Skeletal muscle tissue (tissue), 5 donors: Measurements from ENCODE around the gene SPPL2A. TPM values are rescaled to one million over a fixed set of nuclear protein-coding genes. Genes with fewer than 3 reads are reported as not detected.

Experiments used
- H3K27ac ChIP-seq: one replicate; pipeline ENCODE4 v1.7.0; 2013; ENCODE audit warnings: mild to moderate bottlenecking, low read depth, low read length, inconsistent platforms
- H3K27me3 ChIP-seq, 3 donors: one replicate each; pipeline ENCODE4 v1.7.0; 2013; ENCODE audit warnings: low read length in 3 of 3; ENCODE audit not compliant: control insufficient read depth in 3 of 3, insufficient read depth in 3 of 3
- H3K36me3 ChIP-seq, 3 donors: one replicate each; pipeline ENCODE4 v1.7.0; 2013; ENCODE audit warnings: low read length in 3 of 3; ENCODE audit not compliant: control insufficient read depth in 3 of 3, insufficient read depth in 3 of 3
- H3K4me1 ChIP-seq, 3 donors: one replicate each; pipeline ENCODE4 v1.7.0; 2013; ENCODE audit warnings: low read length in 3 of 3, mild to moderate bottlenecking in 3 of 3; ENCODE audit not compliant: control insufficient read depth in 3 of 3, insufficient read depth in 3 of 3
- H3K4me3 ChIP-seq, 3 donors: one replicate each; pipeline ENCODE4 v1.7.0; 2013; ENCODE audit warnings: low read length in 3 of 3
- H3K9ac ChIP-seq, 3 donors: one replicate each; pipeline ENCODE4 v1.7.0; 2013; ENCODE audit warnings: low read length in 3 of 3, mild to moderate bottlenecking in 3 of 3, moderate library complexity in 2 of 3, low read depth in 1 of 3
- H3K9me3 ChIP-seq, 3 donors: one replicate each; pipeline ENCODE4 v1.7.0; 2013; ENCODE audit warnings: low read length in 3 of 3; ENCODE audit not compliant: control insufficient read depth in 3 of 3
- small RNA-seq: library from RNA; depleted of rRNA; stranded (forward); fragments of <200 nt; gene quantifications from one replicate; pipeline ENCODE3, GENCODE V24; 2014
- total RNA-seq: library from RNA; depleted of rRNA; stranded (reverse); fragments of >200 nt; gene quantifications from one replicate; pipeline ENCODE4 v1.2.3, GENCODE V29; 2014
- donor health status: Osteomylitis.

SPPL2A gene
- total RNA-seq, 1 donor from 2014 or later, result 33.4 TPM

DNA sequence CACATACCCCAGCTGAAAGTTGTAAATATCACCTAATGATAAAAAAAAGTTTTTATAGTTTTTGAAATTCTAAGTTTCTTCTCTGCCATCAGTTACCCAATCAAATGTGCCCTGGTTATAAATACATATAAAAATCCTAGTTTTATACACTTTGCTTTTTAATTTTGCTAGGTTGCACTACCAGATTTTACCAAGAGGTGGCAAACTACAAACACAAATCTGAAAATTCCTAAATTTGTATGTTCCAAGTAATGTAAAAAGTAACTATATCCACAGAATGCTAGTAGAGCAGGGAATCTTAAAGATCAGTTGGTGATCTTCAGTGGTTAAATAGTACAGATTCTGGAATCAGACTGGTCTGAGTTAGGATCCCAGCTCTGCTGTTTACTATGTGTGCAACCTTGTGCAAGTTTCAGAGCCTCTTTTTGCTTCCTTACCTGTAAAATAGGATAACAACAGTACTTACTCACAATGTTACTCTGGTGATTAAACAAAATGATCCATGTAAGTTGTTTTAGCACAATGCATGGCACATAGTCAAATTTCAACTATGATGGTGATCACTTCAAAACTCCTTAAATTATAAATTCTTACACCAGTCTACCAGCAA lies 89.9 kb downstream of the SPPL2A start:
- Histone ChIP-seq H3K9me3 (no peaks in the 10 kb centered on the region), H3K9ac (no peak overlapping the region), H3K4me1 (peaks cover 0 to 10% (median 0%) of the 10 kb centered on the region in 3 donors), H3K27me3 (no peaks in the 10 kb centered on the region), H3K27ac (no peak overlapping the region), H3K4me3 (no peak overlapping the region), H3K36me3 (no peaks in the 10 kb centered on the region)

GRCh38 chr15:50670115-50670514 lies 95.4 kb downstream of the SPPL2A start:
- no peaks in the 10 kb centered on the region for H3K27me3 ChIP-seq
- no peaks in the 10 kb centered on the region for H3K9me3 ChIP-seq
- peaks cover 0 to 2% (median 0%) of the 10 kb centered on the region in 3 donors for H3K36me3 ChIP-seq
- peaks cover 0 to 7% (median 0%) of the 10 kb centered on the region in 3 donors for H3K4me1 ChIP-seq
- no peak overlapping the region for H3K27ac ChIP-seq
- H3K9ac ChIP-seq, result no peak overlapping the region
- H3K4me3 ChIP-seq, result no peak overlapping the region

GRCh38 chr15:50669611-50670010 lies 95.9 kb downstream of the SPPL2A start:
- no peaks in the 10 kb centered on the region for H3K27me3 ChIP-seq
- H3K4me3 ChIP-seq, result no peak overlapping the region
- H3K36me3 ChIP-seq, result peaks cover 0 to 2% (median 0%) of the 10 kb centered on the region in 3 donors
- H3K27ac ChIP-seq, result no peak overlapping the region
- no peaks in the 10 kb centered on the region for H3K9me3 ChIP-seq
- peaks cover 0 to 7% (median 0%) of the 10 kb centered on the region in 3 donors for H3K4me1 ChIP-seq
- no peak overlapping the region for H3K9ac ChIP-seq

- H3K27ac ChIP-seq, result no peak overlapping the region
- H3K4me3 ChIP-seq, result no peak overlapping the region
- peaks cover 0 to 8% (median 0%) of the 10 kb centered on the region in 3 donors for H3K36me3 ChIP-seq
- no peaks in the 10 kb centered on the region for H3K9me3 ChIP-seq
- peaks cover 0 to 6% (median 0%) of the 10 kb centered on the region in 3 donors for H3K4me1 ChIP-seq
- no peak overlapping the region for H3K9ac ChIP-seq
- no peaks in the 10 kb centered on the region for H3K27me3 ChIP-seq
These were observed 99.6 kb downstream of the SPPL2A start for GRCh38 chr15:50665938-50666337.

DNA sequence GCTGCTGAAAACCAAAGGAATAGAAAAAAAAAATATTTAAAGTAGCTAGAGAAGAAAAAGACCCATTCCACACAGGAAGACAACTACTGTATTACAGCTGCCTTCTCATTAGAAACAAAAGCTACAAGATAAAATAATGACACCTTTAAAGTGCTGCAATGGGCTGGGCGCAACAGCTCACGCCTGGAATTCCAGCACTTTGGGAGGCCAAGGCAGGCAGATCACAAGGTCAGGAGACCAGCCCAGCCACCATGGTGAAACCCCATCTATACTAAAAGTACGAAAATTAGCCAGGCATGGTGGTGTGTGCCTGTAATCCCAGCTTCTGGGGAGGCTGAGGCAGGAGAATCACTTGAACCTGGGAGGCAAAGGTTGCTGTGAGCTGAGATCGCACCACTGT lies 110.0 kb downstream of the SPPL2A start:
- no peak overlapping the region for H3K27ac ChIP-seq
- peaks cover 17 to 38% (median 19%) of the 10 kb centered on the region in 3 donors for H3K36me3 ChIP-seq
- no peaks in the 10 kb centered on the region for H3K27me3 ChIP-seq
- no peak overlapping the region for H3K4me3 ChIP-seq
- no peak overlapping the region for H3K9ac ChIP-seq
- H3K9me3 ChIP-seq, result no peaks in the 10 kb centered on the region
- no peaks in the 10 kb centered on the region for H3K4me1 ChIP-seq

GRCh38 chr15:50653156-50653743 lies 112.3 kb downstream of the SPPL2A start:
- H3K27ac ChIP-seq, result no peak overlapping the region
- no peaks in the 10 kb centered on the region for H3K4me1 ChIP-seq
- no peaks in the 10 kb centered on the region for H3K9me3 ChIP-seq
- H3K36me3 ChIP-seq, result peaks cover 22 to 44% (median 30%) of the 10 kb centered on the region in 3 donors
- H3K4me3 ChIP-seq, result no peak overlapping the region
- no peaks in the 10 kb centered on the region for H3K27me3 ChIP-seq
- no peak overlapping the region for H3K9ac ChIP-seq

DNA sequence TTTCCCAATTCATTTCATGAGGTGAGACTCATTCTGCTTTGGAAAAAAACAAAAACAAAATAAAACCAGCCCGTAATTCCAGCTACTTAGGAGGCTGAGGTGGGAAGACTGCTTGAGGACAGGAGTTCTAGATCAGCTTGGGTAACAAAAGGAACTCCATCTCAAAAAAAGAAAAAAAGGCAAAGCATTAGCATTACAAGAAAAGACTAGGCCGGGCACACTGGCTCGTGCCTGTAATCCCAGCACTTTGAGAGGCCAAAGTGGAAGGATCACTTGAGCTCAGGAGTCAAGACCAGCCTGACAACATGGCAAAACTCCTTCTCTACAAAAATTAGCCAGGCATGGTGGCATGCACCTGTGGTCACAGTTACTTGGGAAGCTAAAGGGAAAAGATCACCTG lies 112.8 kb downstream of the SPPL2A start:
- Histone ChIP-seq H3K27ac (no peak overlapping the region), H3K9ac (no peak overlapping the region), H3K27me3 (no peaks in the 10 kb centered on the region), H3K4me1 (no peaks in the 10 kb centered on the region), H3K9me3 (no peaks in the 10 kb centered on the region), H3K4me3 (no peak overlapping the region), H3K36me3 (peaks cover 22 to 42% (median 32%) of the 10 kb centered on the region in 3 donors)

Small RNA genes within 50 kb of the gene (small RNA-seq; reads per million reads assigned to genes)
- gene AC012100.1, result not detected
- gene RN7SL354P, result not detected

Other genes starting within 250 kb of the SPPL2A start
- not detected for gene USP50, start 219.0 kb downstream of the SPPL2A start, total RNA-seq
- gene TRPM7, start 78.9 kb downstream of the SPPL2A start, total RNA-seq, result 41.2 TPM
- 9.9 TPM for gene AP4E1, start 143.0 kb upstream of the SPPL2A start, total RNA-seq